Measurements from ENCODE around the gene HPCAL1. TPM values are rescaled to one million over a fixed set of nuclear protein-coding genes. Genes with fewer than 3 reads are reported as not detected.
"Not testable (repeated sequence)": the region's sequence is repeated elsewhere in the genome, so short reads cannot be mapped to it uniquely, and the experiment has no call there.

The HPCAL1 gene
- total and polyA plus RNA-seq, 8 donors, result 58.1 to 108 (median 72.1) TPM

- H3K9me3 ChIP-seq, result no peaks in the 10 kb centered on the region
- H3K4me1 ChIP-seq, result peaks cover 16 to 52% of the 10 kb centered on the region in 2 donors
- ATAC-seq, result no peak
- TF ChIP-seq CTCF (IDR thresholded peaks at IDR 0.05), result no peak
- H3K27ac ChIP-seq, result no peak overlapping the region
- no peaks in the 10 kb centered on the region for H3K36me3 ChIP-seq
- H3K4me3 ChIP-seq, result no peak overlapping the region
- H3K27me3 ChIP-seq, result no peaks in the 10 kb centered on the region
- no peak for DNase-seq
- intact Hi-C loops (cut with DNase I), result no loop called here
Observed at GRCh38 chr2:10287761-10288160, 14.9 kb upstream of the HPCAL1 start.

- no peaks in the 10 kb centered on the region for H3K9me3 ChIP-seq
- peaks cover 16 to 44% of the 10 kb centered on the region in 2 donors for H3K4me1 ChIP-seq
- intact Hi-C loops (cut with DNase I), result no loop called here
- no peaks in the 10 kb centered on the region for H3K36me3 ChIP-seq
- no peaks in the 10 kb centered on the region for H3K27me3 ChIP-seq
- no peak overlapping the region for H3K27ac ChIP-seq
- ATAC-seq, result no peak
- H3K4me3 ChIP-seq, result no peak overlapping the region
- TF ChIP-seq CTCF (IDR thresholded peaks at IDR 0.05), result no peak
- DNase-seq, result no peak
Observed at GRCh38 chr2:10288606-10289005, 14.1 kb upstream of the HPCAL1 start.

- peaks cover 0 to 6% of the 10 kb centered on the region in 2 donors for H3K9me3 ChIP-seq
- H3K36me3 ChIP-seq, result no peaks in the 10 kb centered on the region
- intact Hi-C loops (cut with DNase I), result no loop called here
- DNase-seq (no peak), ATAC-seq (no peak)
- H3K4me3 ChIP-seq, result no peak overlapping the region
- H3K27ac ChIP-seq, result no peak overlapping the region
- TF ChIP-seq CTCF (IDR thresholded peaks at IDR 0.05), result no peak
- H3K27me3 ChIP-seq, result no peaks in the 10 kb centered on the region
- peaks cover 16 to 36% of the 10 kb centered on the region in 2 donors for H3K4me1 ChIP-seq
Observed at GRCh38 chr2:10289352-10289751, 13.4 kb upstream of the HPCAL1 start.

GRCh38 chr2:10289891-10290290 lies 12.8 kb upstream of the HPCAL1 start:
- Histone ChIP-seq H3K9me3 (peaks cover 0 to 8% of the 10 kb centered on the region in 2 donors), H3K4me1 (peaks cover 16 to 31% of the 10 kb centered on the region in 2 donors), H3K27ac (no peak overlapping the region), H3K4me3 (no peak overlapping the region), H3K36me3 (no peaks in the 10 kb centered on the region), H3K27me3 (no peaks in the 10 kb centered on the region)
- intact Hi-C loops (cut with DNase I), result no loop called here
- no peak for TF ChIP-seq CTCF (IDR thresholded peaks at IDR 0.05)
- DNase-seq (no peak), ATAC-seq (no peak)

- peaks cover 3 to 16% of the 10 kb centered on the region in 2 donors for H3K4me1 ChIP-seq
- intact Hi-C loops (cut with DNase I); DNase-seq; H3K27ac ChIP-seq; ATAC-seq; H3K27me3 ChIP-seq; H3K36me3 ChIP-seq; H3K4me3 ChIP-seq; H3K9me3 ChIP-seq: not testable (repeated sequence)
Observed at GRCh38 chr2:10291376-10291775, 11.3 kb upstream of the HPCAL1 start.

- Histone ChIP-seq H3K36me3 (no peaks in the 10 kb centered on the region), H3K27me3 (no peaks in the 10 kb centered on the region), H3K27ac (no peak overlapping the region), H3K4me1 (peaks cover 0 to 11% of the 10 kb centered on the region in 2 donors), H3K9me3 (peaks cover 0 to 8% of the 10 kb centered on the region in 2 donors), H3K4me3 (no peak overlapping the region)
- intact Hi-C loops (cut with DNase I), result no loop called here
- TF ChIP-seq CTCF (IDR thresholded peaks at IDR 0.05), result no peak
- no peak for ATAC-seq
- no peak for DNase-seq
Observed at GRCh38 chr2:10292033-10292432, 10.7 kb upstream of the HPCAL1 start.

All from left lung (tissue), 10 donors.